ENCODE data around the gene SUN1. TPM values are rescaled to one million over a fixed set of nuclear protein-coding genes. Genes with fewer than 3 reads are reported as not detected.
A peak's percentile ranks its signal among the peaks of the same experiment; 100 is the strongest.

The SUN1 gene
- total RNA-seq, 1 experiment from 2014 or later: 126 TPM

DNA sequence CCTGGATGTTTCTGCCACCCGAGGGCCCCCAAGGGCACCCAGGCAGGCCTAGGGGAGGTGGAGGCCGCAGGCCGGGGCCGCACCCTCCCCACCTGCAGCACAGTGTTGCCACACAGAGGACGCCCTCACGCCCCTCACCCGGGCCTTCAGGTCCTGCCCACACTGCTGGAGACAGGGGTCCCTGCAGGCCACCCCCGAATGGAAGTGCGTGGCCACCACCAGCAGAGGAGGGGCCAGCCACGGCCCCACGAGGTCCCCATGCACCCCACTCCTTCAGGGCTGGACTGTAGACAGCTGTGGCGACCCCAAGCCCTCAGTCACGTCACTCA is 86.8 kb downstream of the SUN1 start:
- DNase-seq (ENCODE audit: unreplicated experiment): no peak
- peak overlapping the region; percentile 59 for H3K27ac Mint-ChIP-seq (ENCODE audit: low read depth, unreplicated experiment)
- TF ChIP-seq, protein P1, sequence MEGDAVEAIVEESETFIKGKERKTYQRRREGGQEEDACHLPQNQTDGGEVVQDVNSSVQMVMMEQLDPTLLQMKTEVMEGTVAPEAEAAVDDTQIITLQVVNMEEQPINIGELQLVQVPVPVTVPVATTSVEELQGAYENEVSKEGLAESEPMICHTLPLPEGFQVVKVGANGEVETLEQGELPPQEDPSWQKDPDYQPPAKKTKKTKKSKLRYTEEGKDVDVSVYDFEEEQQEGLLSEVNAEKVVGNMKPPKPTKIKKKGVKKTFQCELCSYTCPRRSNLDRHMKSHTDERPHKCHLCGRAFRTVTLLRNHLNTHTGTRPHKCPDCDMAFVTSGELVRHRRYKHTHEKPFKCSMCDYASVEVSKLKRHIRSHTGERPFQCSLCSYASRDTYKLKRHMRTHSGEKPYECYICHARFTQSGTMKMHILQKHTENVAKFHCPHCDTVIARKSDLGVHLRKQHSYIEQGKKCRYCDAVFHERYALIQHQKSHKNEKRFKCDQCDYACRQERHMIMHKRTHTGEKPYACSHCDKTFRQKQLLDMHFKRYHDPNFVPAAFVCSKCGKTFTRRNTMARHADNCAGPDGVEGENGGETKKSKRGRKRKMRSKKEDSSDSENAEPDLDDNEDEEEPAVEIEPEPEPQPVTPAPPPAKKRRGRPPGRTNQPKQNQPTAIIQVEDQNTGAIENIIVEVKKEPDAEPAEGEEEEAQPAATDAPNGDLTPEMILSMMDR (IDR thresholded peaks at IDR 0.05; ENCODE audit: unreplicated experiment): no peak
- no TSS peak for BruUV-seq (replicated peaks)
- no peaks in the 10 kb centered on the region for H3K9me3 Mint-ChIP-seq (ENCODE audit: unreplicated experiment)
- intact Hi-C loops (cut with micrococcal nuclease): no loop called here
- no peaks in the 10 kb centered on the region for H3K36me3 Mint-ChIP-seq (ENCODE audit: insufficient read depth, unreplicated experiment)
- CTCF ChIA-PET: no interaction called here
- H3K27me3 Mint-ChIP-seq (ENCODE audit: insufficient read depth, unreplicated experiment): no peaks in the 10 kb centered on the region
- POLR2A ChIA-PET: no interaction called here
- no peaks in the 10 kb centered on the region for H3K4me1 Mint-ChIP-seq (ENCODE audit: insufficient read depth, unreplicated experiment)
- H3K4me3 Mint-ChIP-seq (ENCODE audit: unreplicated experiment): no peak overlapping the region

DNA sequence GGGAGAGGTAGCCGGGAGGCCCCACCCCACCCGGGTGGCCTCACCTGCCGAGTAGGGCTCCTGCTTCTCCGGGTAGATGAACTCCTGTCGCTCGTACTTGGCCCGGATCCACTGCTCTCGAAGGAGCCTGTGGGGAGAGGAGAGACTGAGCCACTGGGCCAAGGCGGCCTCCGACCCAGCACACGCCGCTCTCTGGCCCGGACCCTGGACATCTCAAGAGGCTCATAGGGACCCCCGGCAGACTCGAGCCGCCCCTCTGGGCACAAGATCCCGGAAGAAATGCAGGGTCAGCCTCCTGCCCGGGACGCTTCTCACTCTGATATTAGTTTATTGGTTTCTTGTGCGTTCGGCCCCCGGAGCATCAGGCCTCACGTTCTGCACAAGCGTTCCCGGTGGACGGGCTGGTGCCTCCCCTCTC is 87.7 kb downstream of the SUN1 start:
- H3K4me1 Mint-ChIP-seq (ENCODE audit: insufficient read depth, unreplicated experiment): no peaks in the 10 kb centered on the region
- CTCF ChIA-PET: no interaction called here
- H3K27me3 Mint-ChIP-seq (ENCODE audit: insufficient read depth, unreplicated experiment): no peaks in the 10 kb centered on the region
- BruUV-seq (replicated peaks): no TSS peak
- no peak for DNase-seq (ENCODE audit: unreplicated experiment)
- H3K27ac Mint-ChIP-seq (ENCODE audit: low read depth, unreplicated experiment): peak overlapping the region; percentile 59
- no peak overlapping the region for H3K4me3 Mint-ChIP-seq (ENCODE audit: unreplicated experiment)
- TF ChIP-seq, protein P1 (IDR thresholded peaks at IDR 0.05; ENCODE audit: unreplicated experiment): no peak
- POLR2A ChIA-PET: no interaction called here
- H3K36me3 Mint-ChIP-seq (ENCODE audit: insufficient read depth, unreplicated experiment): no peaks in the 10 kb centered on the region
- H3K9me3 Mint-ChIP-seq (ENCODE audit: unreplicated experiment): no peaks in the 10 kb centered on the region
- intact Hi-C loops (cut with micrococcal nuclease): no loop called here

DNA sequence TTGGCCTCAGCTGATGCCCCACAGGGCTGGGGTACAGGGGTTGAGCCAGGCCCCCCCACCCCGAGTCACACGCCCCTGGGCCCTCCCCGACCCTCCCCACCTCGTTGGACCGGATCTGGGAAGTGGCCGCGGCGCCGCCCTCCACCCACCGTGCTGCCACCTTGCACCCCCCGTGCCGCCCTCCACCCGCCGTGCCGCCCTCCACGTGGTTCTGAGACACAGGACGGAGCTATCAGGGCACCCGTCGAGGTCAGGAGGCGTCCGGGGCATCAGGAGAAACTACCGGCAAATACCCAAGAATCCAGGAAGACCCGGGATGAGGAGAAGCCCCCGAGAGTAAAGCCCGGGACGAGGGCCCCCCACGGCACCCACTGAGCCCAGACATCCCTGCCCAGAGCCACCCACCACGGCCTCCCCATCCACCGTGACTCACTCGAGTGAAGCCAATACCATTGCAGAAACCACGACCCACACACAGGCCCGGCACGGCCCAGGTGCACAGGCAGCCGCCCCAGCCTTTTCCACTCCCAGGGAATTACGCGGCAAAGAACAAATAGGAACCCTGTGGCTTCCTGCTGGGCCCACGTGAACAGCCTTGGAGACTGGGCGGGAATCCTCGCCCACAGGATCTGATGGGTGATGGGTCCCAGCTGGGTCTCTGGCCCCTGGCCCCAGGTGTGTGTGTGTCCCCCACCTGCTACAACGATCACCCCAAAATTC is 88.2 kb downstream of the SUN1 start:
- TF ChIP-seq, protein P1 (IDR thresholded peaks at IDR 0.05; ENCODE audit: unreplicated experiment): no peak
- no peaks in the 10 kb centered on the region for H3K9me3 Mint-ChIP-seq (ENCODE audit: unreplicated experiment)
- no peak overlapping the region for H3K4me3 Mint-ChIP-seq (ENCODE audit: unreplicated experiment)
- DNase-seq (ENCODE audit: unreplicated experiment): no peak
- H3K27ac Mint-ChIP-seq (ENCODE audit: low read depth, unreplicated experiment): no peak overlapping the region
- ChIA-PET POLR2A (no interaction called here), CTCF (interaction anchor here (0.6 to 0.7 kb wide), 2 partner anchors 264 to 1327 kb away, joined by 3 read pairs; no protein-coding TSS in a partner anchor)
- no peaks in the 10 kb centered on the region for H3K4me1 Mint-ChIP-seq (ENCODE audit: insufficient read depth, unreplicated experiment)
- no peaks in the 10 kb centered on the region for H3K27me3 Mint-ChIP-seq (ENCODE audit: insufficient read depth, unreplicated experiment)
- H3K36me3 Mint-ChIP-seq (ENCODE audit: insufficient read depth, unreplicated experiment): no peaks in the 10 kb centered on the region
- BruUV-seq (replicated peaks): no TSS peak
- intact Hi-C loops (cut with micrococcal nuclease): no loop called here

DNA sequence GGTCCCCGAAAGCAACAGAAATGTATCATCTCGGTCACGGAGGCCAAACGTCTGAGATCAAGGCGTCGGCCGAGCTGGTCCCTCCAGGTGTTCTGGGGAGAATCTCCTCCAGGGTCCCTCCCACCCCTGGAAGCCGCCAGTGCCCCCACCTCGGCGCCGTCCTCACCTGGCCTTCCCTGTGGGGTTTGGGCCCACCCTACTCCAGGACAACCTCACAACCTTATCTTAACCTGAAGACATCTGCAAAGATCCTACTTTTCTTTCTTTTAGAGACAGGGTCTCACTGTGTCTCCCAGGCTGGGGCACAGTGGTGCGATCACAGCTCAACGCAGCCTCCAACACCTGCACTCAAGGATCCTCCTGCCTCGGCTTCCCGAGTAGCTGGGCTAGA is 88.8 kb downstream of the SUN1 start:
- Mint-ChIP-seq H3K27me3 (ENCODE audit: insufficient read depth, unreplicated experiment) (no peaks in the 10 kb centered on the region), H3K36me3 (ENCODE audit: insufficient read depth, unreplicated experiment) (no peaks in the 10 kb centered on the region), H3K4me1 (ENCODE audit: insufficient read depth, unreplicated experiment) (no peaks in the 10 kb centered on the region), H3K27ac (ENCODE audit: low read depth, unreplicated experiment) (no peak overlapping the region), H3K9me3 (ENCODE audit: unreplicated experiment) (no peaks in the 10 kb centered on the region), H3K4me3 (ENCODE audit: unreplicated experiment) (no peak overlapping the region)
- no TSS peak for BruUV-seq (replicated peaks)
- ChIA-PET CTCF (interaction anchor here (0.6 to 0.7 kb wide), 4 partner anchors 8 to 1327 kb away, joined by 3 to 5 read pairs (median 4); no protein-coding TSS in a partner anchor), POLR2A (no interaction called here)
- no peak for DNase-seq (ENCODE audit: unreplicated experiment)
- intact Hi-C loops (cut with micrococcal nuclease): no loop called here
- TF ChIP-seq, protein P1 (IDR thresholded peaks at IDR 0.05; ENCODE audit: unreplicated experiment): no peak

Measured in MCF 10A (cell line).